ENCODE data around the gene ZFP36L1.

GRCh38 chr14:68753690-68754089 is 39.2 kb downstream of the ZFP36L1 start:
- no peak for TF ChIP-seq CTCF (IDR thresholded peaks at IDR 0.05; ENCODE audit: borderline replicate concordance, extremely low read depth, low read length, poor library complexity, severe bottlenecking)
- TF ChIP-seq EZH2 (IDR thresholded peaks at IDR 0.05; ENCODE audit: borderline replicate concordance, low read depth, low read length, severe bottlenecking): no peak
